Sigmoid colon (tissue), 7 donors: Measurements from ENCODE around the gene FAM151B. TPM values are rescaled to one million over a fixed set of nuclear protein-coding genes. Genes with fewer than 3 reads are reported as not detected.
"Not testable (repeated sequence)": the region's sequence is repeated elsewhere in the genome, so short reads cannot be mapped to it uniquely, and the experiment has no call there.

Source experiments
- DNase-seq: peaks from one replicate; pipeline ENCODE4 v3.0.0-alpha.2; 2019
- H3K27ac ChIP-seq, 4 donors: fragments of 200-600 bp; sonication (generic); one replicate each; pipeline ENCODE4 v1.5.1; 2016 to 2019; ENCODE audit warnings: mild to moderate bottlenecking in 1 of 4
- H3K27me3 ChIP-seq, 3 donors: fragments of 200-600 bp; sonication (generic); one replicate each; pipeline ENCODE4 v1.5.1; 2019; ENCODE audit warnings: mild to moderate bottlenecking in 1 of 3
- H3K36me3 ChIP-seq, 4 donors: fragments of 200-600 bp; sonication (generic); one replicate each; pipeline ENCODE4 v1.5.1; 2016 to 2019
- H3K4me1 ChIP-seq, 4 donors: fragments of 200-600 bp; sonication (generic); one replicate each; pipeline ENCODE4 v1.5.1; 2017 to 2019
- H3K4me3 ChIP-seq, 4 donors: fragments of 200-600 bp; sonication (generic); one replicate each; pipeline ENCODE4 v1.5.1; 2017 to 2019; ENCODE audit warnings: mild to moderate bottlenecking in 2 of 4, moderate library complexity in 1 of 4
- H3K9me3 ChIP-seq, 4 donors: fragments of 200-600 bp in 3 of 4; sonication (generic) in 3 of 4; one replicate each; pipeline versions ENCODE4 v1.5.1 to v1.6.1; 2013 to 2019
- EP300 ChIP-seq, 4 donors: sonication (generic); formaldehyde crosslinking; IDR thresholded peaks; one replicate each; pipeline ENCODE4 v1.6.1; 2017; ENCODE audit warnings: antibody characterized with exemption in 4 of 4
- POLR2A ChIP-seq, 2 donors: fragments of 450-650 bp; IDR thresholded peaks; one replicate each; pipeline ENCODE4 v1.6.1; 2016; ENCODE audit warnings: antibody characterized with exemption in 2 of 2, mild to moderate bottlenecking in 2 of 2, moderate library complexity in 2 of 2
- POLR2AphosphoS5 ChIP-seq, 4 donors: sonication (generic); formaldehyde crosslinking; IDR thresholded peaks; one replicate each; pipeline ENCODE4 v1.6.1; 2017; ENCODE audit warnings: antibody characterized with exemption in 4 of 4
- WGBS, 2 donors: extraction: QIAGEN DNeasy Blood & Tissue Kit; methylation state at CpG; one replicate each; pipeline ENCODE4 v1.1.7; 2013; 5-methylcytosine and 5-hydroxymethylcytosine counted together
- intact Hi-C: fragments of 100-400 bp; cut with DNase I; formaldehyde crosslinking; loops from one replicate; pipeline ENCODE4 v1.15.1; 2023
- polyA plus RNA-seq, 3 donors: library from polyadenylated mRNA; stranded (reverse); fragments of 200-250 nt; gene quantifications; one replicate each; pipeline ENCODE4 v1.2.3, GENCODE V29; 2013
- total RNA-seq, 4 donors: library from RNA; depleted of rRNA; stranded (reverse); fragments of >200 nt; gene quantifications; one replicate each; pipeline ENCODE4 v1.1.0, GENCODE V29; 2016
- TF ChIP-seq, protein P1 (sequence below), 4 experiments: fragments of 450-650 bp in 3 of 4; fragments of 200-600 bp in 1 of 4; IDR thresholded peaks; one replicate each; pipeline ENCODE4 v1.5.1; 2016 to 2019; ENCODE audit warnings: antibody characterized with exemption in 4 of 4, mild to moderate bottlenecking in 3 of 4, moderate library complexity in 2 of 4
- donor health status: healthy with polysubstance abuse.
- donor health status: Bipolar disorder and iron deficiency.
- donor health status: healthy.

Gene FAM151B
- total and polyA plus RNA-seq, 7 donors, result 0.46 to 3.3 (median 1.6) TPM

DNA sequence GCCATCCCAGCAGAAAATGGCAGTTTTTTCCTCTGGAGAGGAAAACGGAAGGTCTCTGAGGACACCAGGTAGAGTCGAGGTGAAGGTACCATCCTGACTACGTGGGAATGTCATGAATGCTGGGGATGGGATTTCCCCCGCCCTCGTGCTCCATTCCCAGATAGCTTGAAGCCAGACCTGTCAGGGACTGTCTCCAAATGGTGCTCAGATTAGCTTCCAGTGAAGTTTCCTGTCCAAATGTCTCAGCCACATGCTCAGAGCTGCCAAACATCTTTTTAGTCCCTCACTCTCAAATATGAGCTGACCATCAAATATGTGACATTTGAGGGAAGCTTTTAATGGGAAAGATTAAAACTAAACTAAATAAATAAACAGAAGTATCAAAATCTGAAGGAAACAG, 89.8 kb downstream of the FAM151B start:
- Histone ChIP-seq H3K27ac (no peak overlapping the region), H3K27me3 (peaks cover 0 to 12% (median 0%) of the 10 kb centered on the region in 3 donors), H3K9me3 (no peaks in the 10 kb centered on the region), H3K4me1 (no peaks in the 10 kb centered on the region), H3K36me3 (no peaks in the 10 kb centered on the region), H3K4me3 (no peak overlapping the region)
- DNase-seq, result no peak
- intact Hi-C loops, result no loop called here
- TF ChIP-seq POLR2AphosphoS5 (IDR thresholded peaks at IDR 0.05), result no peak
- TF ChIP-seq POLR2A (IDR thresholded peaks at IDR 0.05), result no peak
- TF ChIP-seq, protein P1, sequence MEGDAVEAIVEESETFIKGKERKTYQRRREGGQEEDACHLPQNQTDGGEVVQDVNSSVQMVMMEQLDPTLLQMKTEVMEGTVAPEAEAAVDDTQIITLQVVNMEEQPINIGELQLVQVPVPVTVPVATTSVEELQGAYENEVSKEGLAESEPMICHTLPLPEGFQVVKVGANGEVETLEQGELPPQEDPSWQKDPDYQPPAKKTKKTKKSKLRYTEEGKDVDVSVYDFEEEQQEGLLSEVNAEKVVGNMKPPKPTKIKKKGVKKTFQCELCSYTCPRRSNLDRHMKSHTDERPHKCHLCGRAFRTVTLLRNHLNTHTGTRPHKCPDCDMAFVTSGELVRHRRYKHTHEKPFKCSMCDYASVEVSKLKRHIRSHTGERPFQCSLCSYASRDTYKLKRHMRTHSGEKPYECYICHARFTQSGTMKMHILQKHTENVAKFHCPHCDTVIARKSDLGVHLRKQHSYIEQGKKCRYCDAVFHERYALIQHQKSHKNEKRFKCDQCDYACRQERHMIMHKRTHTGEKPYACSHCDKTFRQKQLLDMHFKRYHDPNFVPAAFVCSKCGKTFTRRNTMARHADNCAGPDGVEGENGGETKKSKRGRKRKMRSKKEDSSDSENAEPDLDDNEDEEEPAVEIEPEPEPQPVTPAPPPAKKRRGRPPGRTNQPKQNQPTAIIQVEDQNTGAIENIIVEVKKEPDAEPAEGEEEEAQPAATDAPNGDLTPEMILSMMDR (IDR thresholded peaks at IDR 0.05), result no peak
- TF ChIP-seq EP300 (IDR thresholded peaks at IDR 0.05), result no peak
- WGBS, 2 donors, result 43 to 46% methylated on average over 5 of the region's 5 CpGs

DNA sequence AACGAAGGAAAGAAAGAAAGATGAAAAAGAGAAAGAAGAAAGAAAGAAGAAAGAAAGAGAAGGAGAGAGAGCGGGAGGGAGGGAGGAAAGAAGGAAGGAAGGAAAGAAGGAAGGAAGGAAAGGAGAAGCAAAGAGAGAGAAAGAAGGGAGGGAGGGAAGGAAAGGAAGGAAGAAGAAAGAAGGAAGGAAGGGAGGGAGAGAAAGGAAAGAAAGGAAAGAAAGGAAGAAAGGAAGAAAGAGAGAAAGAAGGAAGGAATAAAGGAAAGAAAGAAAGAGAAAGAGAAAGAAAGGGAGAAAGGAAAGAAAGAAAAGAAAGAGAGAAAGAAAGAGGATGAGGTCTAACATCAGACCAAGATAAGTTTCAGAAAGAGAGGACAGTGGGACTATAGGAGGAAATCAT, 91.2 kb downstream of the FAM151B start:
- no peak overlapping the region for H3K27ac ChIP-seq
- WGBS, 2 donors, result 96 to 97% methylated on average over 2 of the region's 2 CpGs
- no peaks in the 10 kb centered on the region for H3K9me3 ChIP-seq
- no peak for DNase-seq
- peaks cover 0 to 8% (median 0%) of the 10 kb centered on the region in 3 donors for H3K27me3 ChIP-seq
- H3K4me1 ChIP-seq, result no peaks in the 10 kb centered on the region
- no peak overlapping the region for H3K4me3 ChIP-seq
- H3K36me3 ChIP-seq, result no peaks in the 10 kb centered on the region
- intact Hi-C loops, result no loop called here
- TF ChIP-seq POLR2A (IDR thresholded peaks at IDR 0.05) (no peak), EP300 (IDR thresholded peaks at IDR 0.05) (no peak), POLR2AphosphoS5 (IDR thresholded peaks at IDR 0.05) (no peak)
- TF ChIP-seq, protein P1 (IDR thresholded peaks at IDR 0.05), result no peak

DNA sequence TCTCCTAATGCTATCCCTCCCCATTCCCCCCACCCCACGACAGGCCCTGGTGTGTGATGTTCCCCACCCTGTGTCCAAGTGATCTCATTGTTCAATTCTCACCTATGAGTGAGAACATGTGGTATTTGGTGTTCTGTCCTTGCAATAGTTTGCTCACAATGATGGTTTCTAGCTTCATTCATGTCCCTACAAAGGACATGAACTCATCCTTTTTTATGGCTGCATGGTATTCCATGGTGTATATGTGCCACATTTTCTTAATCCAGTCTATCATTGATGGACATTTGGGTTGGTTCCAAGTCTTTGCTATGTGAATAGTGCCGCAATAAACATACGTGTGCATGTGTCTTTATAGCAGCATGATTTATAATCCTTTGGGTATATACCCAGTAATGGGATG, 92.4 kb downstream of the FAM151B start:
- H3K27me3 ChIP-seq, intact Hi-C loops, H3K36me3 ChIP-seq, H3K27ac ChIP-seq, H3K4me1 ChIP-seq, DNase-seq, H3K9me3 ChIP-seq, H3K4me3 ChIP-seq: not testable (repeated sequence)
- WGBS, 2 donors, result 82 to 92% methylated on average over 3 of the region's 3 CpGs

DNA sequence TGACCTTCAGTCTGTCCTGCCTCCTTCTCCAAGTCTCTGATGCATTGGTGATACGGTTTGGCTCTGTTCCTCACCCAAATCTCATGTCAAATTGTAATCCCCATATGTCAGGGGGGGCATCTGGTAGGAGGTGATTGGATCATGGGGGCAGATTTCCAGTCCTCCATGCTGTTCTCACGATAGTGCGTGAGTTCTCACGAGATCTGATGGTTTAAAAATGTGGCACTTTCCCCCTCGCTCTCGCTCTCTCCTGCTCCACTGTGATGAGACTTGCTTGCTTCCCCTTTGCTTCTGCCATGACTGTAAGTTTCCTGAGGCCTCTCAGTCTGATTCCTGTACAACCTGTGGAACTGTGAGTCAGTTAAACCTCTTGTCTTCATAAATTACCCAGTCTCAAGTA, 96.9 kb downstream of the FAM151B start:
- intact Hi-C loops, result no loop called here
- DNase-seq, result no peak
- Histone ChIP-seq H3K36me3 (no peaks in the 10 kb centered on the region), H3K27ac (no peak overlapping the region), H3K4me3 (no peak overlapping the region), H3K4me1 (no peaks in the 10 kb centered on the region), H3K27me3 (no peaks in the 10 kb centered on the region), H3K9me3 (no peaks in the 10 kb centered on the region)
- TF ChIP-seq POLR2AphosphoS5 (IDR thresholded peaks at IDR 0.05) (no peak), EP300 (IDR thresholded peaks at IDR 0.05) (no peak), POLR2A (IDR thresholded peaks at IDR 0.05) (no peak)
- TF ChIP-seq, protein P1 (IDR thresholded peaks at IDR 0.05), result no peak
- WGBS, 2 donors, result 93 to 94% methylated on average over 6 of the region's 6 CpGs

DNA sequence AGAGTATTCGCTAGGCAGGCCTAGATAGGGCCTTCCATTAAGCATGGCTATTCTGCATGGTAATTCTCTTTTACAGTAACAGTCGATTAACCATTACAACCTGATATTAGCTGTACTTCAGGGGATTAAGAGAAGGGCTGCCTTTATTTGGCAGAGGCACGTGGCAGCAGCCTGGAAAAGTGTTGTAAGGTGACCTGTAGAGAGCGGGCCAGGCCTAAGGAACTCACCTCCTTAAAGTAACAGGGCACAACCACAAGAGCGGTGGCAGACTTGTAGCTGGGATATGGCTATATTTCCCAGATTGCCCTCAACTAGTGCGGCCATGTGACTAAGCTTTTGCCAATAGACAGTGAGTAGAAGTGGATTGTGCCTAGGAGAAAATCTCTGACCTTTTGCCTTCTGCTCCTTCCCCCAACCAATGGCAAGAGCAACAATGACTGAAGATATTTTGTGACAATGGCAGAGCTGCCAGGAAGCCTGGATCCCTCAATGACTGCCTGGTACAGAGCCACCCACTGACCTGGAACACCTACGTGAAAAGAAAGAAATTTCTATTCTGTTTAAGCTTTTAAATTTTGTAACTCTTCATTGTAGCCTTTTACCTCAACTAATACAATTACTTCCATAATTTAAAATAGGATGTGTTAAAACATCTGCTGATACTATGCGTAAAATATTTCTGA, 101.1 kb downstream of the FAM151B start:
- intact Hi-C loops, result no loop called here
- TF ChIP-seq EP300 (IDR thresholded peaks at IDR 0.05) (no peak), POLR2AphosphoS5 (IDR thresholded peaks at IDR 0.05) (no peak), POLR2A (IDR thresholded peaks at IDR 0.05) (no peak)
- TF ChIP-seq, protein P1 (IDR thresholded peaks at IDR 0.05), result no peak
- no peaks in the 10 kb centered on the region for H3K36me3 ChIP-seq
- H3K27me3 ChIP-seq, result no peaks in the 10 kb centered on the region
- no peaks in the 10 kb centered on the region for H3K4me1 ChIP-seq
- DNase-seq, result no peak
- WGBS, 2 donors, result 87 to 88% methylated on average over 8 of the region's 8 CpGs
- no peak overlapping the region for H3K27ac ChIP-seq
- no peak overlapping the region for H3K4me3 ChIP-seq
- no peaks in the 10 kb centered on the region for H3K9me3 ChIP-seq
